K562 (cell line): Measurements from ENCODE around the gene TMC1. TPM values are rescaled to one million over a fixed set of nuclear protein-coding genes. Genes with fewer than 3 reads are reported as not detected.

ENCODE experiments used
- ATAC-seq: fragments of 200-7000 bp; cut with Tn5 transposase; 3 replicates; pipeline ENCODE4 v1.9.1; 2020; ENCODE audit warnings: moderate library complexity
- BruUV-seq: library from RNA; stranded (reverse); fragments of 400-500 nt; replicated peaks from 2 replicates; lab custom pipeline; 2021; lab: Mats Ljungman, UMichigan
- CTCF ChIA-PET: fragments of 300-600 bp; formaldehyde crosslinking; extraction: SDS; loops from one replicate; lab custom pipeline; 2021; ENCODE audit warnings: low intra/inter-chr PET ratio; lab: Yijun Ruan, JAX
- POLR2A ChIA-PET: fragments of 300-600, 350-650 bp; sonication (Branson Sonifier 250); formaldehyde crosslinking; extraction: SDS; loops from one replicate; lab custom pipeline; 2021; ENCODE audit warnings: antibody characterized with exemption, inconsistent platforms; lab: Yijun Ruan, JAX
- DNase-seq, 4 experiments: peaks; one replicate each; pipeline versions ENCODE4 v3.0.0 to v3.0.0-alpha.2; 2011 to 2018; ENCODE audit warnings: low spot score in 3 of 4, mixed read lengths in 3 of 4; ENCODE audit errors: extremely low read depth in 1 of 4
- FAIRE-seq: peaks from 2 replicates; lab custom pipeline; 2011; peaks lifted over from hg19 to GRCh38; lab: Jason Lieb, UNC
- H2AFZ ChIP-seq: 2 replicates; pipeline ENCODE4 v1.6.0; 2011; ENCODE audit warnings: low read depth, low read length, control low read depth, inconsistent platforms
- H3K27ac ChIP-seq: fragments of 200-600 bp; 3 replicates; pipeline ENCODE4 v1.8.0; 2011; ENCODE audit warnings: low read depth, mild to moderate bottlenecking, control low read depth, inconsistent platforms, low read length, moderate library complexity, mixed read lengths; ENCODE audit errors: extremely low read depth
- H3K27me3 ChIP-seq, 2 experiments: fragments of 300-600 bp in 1 of 2; 2 replicates in 1 of 2; 3 replicates in 1 of 2; pipeline versions ENCODE4 v1.6.0 to v1.8.0; 2011; ENCODE audit warnings: inconsistent platforms in 2 of 2, low read length in 2 of 2, mild to moderate bottlenecking in 1 of 2, mixed read lengths in 1 of 2, moderate library complexity in 1 of 2; ENCODE audit not compliant: control insufficient read depth in 2 of 2, insufficient read depth in 2 of 2
- H3K36me3 ChIP-seq: fragments of 300-600 bp; 3 replicates; pipeline ENCODE4 v1.8.0; 2011; ENCODE audit warnings: mild to moderate bottlenecking, low read length, inconsistent platforms; ENCODE audit not compliant: control insufficient read depth, insufficient read depth
- H3K4me1 ChIP-seq, 2 experiments: fragments of 200-600 bp in 1 of 2; replicated peaks in 1 of 2; 2 replicates in 1 of 2; 3 replicates in 1 of 2; pipeline versions ENCODE4 v1.5.1 to v1.8.0; 2011; ENCODE audit warnings: inconsistent platforms in 2 of 2, low read length in 2 of 2, mild to moderate bottlenecking in 1 of 2, mixed read lengths in 1 of 2, moderate library complexity in 1 of 2; ENCODE audit not compliant: control insufficient read depth in 2 of 2, insufficient read depth in 2 of 2
- H3K4me2 ChIP-seq: 2 replicates; pipeline ENCODE4 v1.6.1; 2011; ENCODE audit warnings: low read length, control low read depth, inconsistent platforms, mixed read lengths; ENCODE audit not compliant: insufficient read depth
- H3K4me3 ChIP-seq: fragments of 200-600 bp; sonication (generic), shearing (Covaris generic); 2 replicates; pipeline ENCODE4 v1.5.1; 2016; ENCODE audit warnings: control low read depth, inconsistent platforms
- H3K79me2 ChIP-seq: fragments of 200-600 bp; 3 replicates; pipeline ENCODE4 v1.8.0; 2011; ENCODE audit warnings: low read length, inconsistent platforms; ENCODE audit not compliant: control insufficient read depth, insufficient read depth
- H3K9ac ChIP-seq, 2 experiments: 2 replicates each; pipeline versions ENCODE4 v1.6.0 to v1.6.1; 2011; ENCODE audit warnings: low read depth in 2 of 2, low read length in 2 of 2, control low read depth in 1 of 2, inconsistent platforms in 1 of 2, mild to moderate bottlenecking in 1 of 2, mixed read lengths in 1 of 2; ENCODE audit not compliant: insufficient read depth in 1 of 2
- H3K9me1 ChIP-seq: one replicate; pipeline ENCODE4 v1.6.0; 2011; ENCODE audit warnings: inconsistent platforms, mild to moderate bottlenecking, low read length, moderate library complexity; ENCODE audit not compliant: control insufficient read depth, insufficient read depth
- H3K9me3 ChIP-seq: replicated peaks from 2 replicates; pipeline ENCODE4 v1.5.1; 2011; ENCODE audit warnings: low read depth, low read length, inconsistent platforms; ENCODE audit not compliant: control insufficient read depth, insufficient read depth
- H4K20me1 ChIP-seq: replicated peaks from 2 replicates; pipeline ENCODE4 v1.6.1; 2011; ENCODE audit warnings: low read length, inconsistent platforms, mixed read lengths; ENCODE audit not compliant: control insufficient read depth, insufficient read depth
- BRF2 ChIP-seq: IDR thresholded peaks from 3 replicates; pipeline ENCODE4 v1.6.1; 2011; ENCODE audit warnings: borderline replicate concordance, mild to moderate bottlenecking; ENCODE audit not compliant: insufficient read length, insufficient read depth
- HNRNPH1 ChIP-seq: fragments of 200-400 bp; formaldehyde crosslinking; optimal IDR thresholded peaks from 2 replicates; pipeline ENCODE3; 2017; ENCODE audit warnings: low read depth, mild to moderate bottlenecking, low read length, moderate library complexity
- KDM2B ChIP-seq: fragments of 250-450 bp; sonication (Bioruptor Pico); IDR thresholded peaks from 2 replicates; pipeline ENCODE4 v1.8.0; 2021; ENCODE audit warnings: mild to moderate bottlenecking, moderate library complexity
- MAFK ChIP-seq: IDR thresholded peaks from 2 replicates; pipeline ENCODE4 v1.6.1; 2011; ENCODE audit warnings: low read length, improper control_type of control experiment
- MYBL2 ChIP-seq, 2 experiments: fragments of 450-650 bp in 1 of 2; sonication (generic) in 1 of 2; formaldehyde crosslinking in 1 of 2; IDR thresholded peaks; 2 replicates each; pipeline versions ENCODE4 v1.6.1 to v1.8.1; 2017 to 2022; ENCODE audit warnings: borderline replicate concordance in 1 of 2, inconsistent platforms in 1 of 2, low read depth in 1 of 2, mild to moderate bottlenecking in 1 of 2, missing genetic modification reagents in 1 of 2, moderate library complexity in 1 of 2
- NFRKB ChIP-seq: fragments of 450-650 bp; IDR thresholded peaks from 2 replicates; pipeline ENCODE4 v1.6.1; 2016; ENCODE audit warnings: low read depth
- POU5F1 ChIP-seq: fragments of 150-350 bp; IDR thresholded peaks from 2 replicates; pipeline ENCODE4 v1.6.1; 2014; ENCODE audit warnings: borderline replicate concordance, low read length, low read depth, mild to moderate bottlenecking; ENCODE audit not compliant: partially characterized antibody
- TAF15 ChIP-seq: fragments of 200-400 bp; formaldehyde crosslinking; IDR thresholded peaks from 2 replicates; pipeline ENCODE4 v1.6.1; 2017; ENCODE audit warnings: mild to moderate bottlenecking, low read depth, low read length, moderate library complexity
- ZBTB2 ChIP-seq: fragments of 450-650 bp; IDR thresholded peaks from 2 replicates; pipeline ENCODE4 v1.6.1; 2016; ENCODE audit warnings: antibody characterized with exemption
- ZFP91 ChIP-seq: sonication (generic); formaldehyde crosslinking; IDR thresholded peaks from 2 replicates; pipeline ENCODE4 v1.8.0; 2022; ENCODE audit warnings: mild to moderate bottlenecking, missing genetic modification reagents
- WGBS: fragments of 100-300 bp; shearing (Covaris generic); methylation state at CpG from one replicate; pipeline ENCODE4 v1.1.6; 2016; ENCODE audit warnings: low coverage, mixed read lengths; ENCODE audit not compliant: insufficient coverage; ENCODE audit errors: missing lambda C conversion rate; 5-methylcytosine and 5-hydroxymethylcytosine counted together
- in situ Hi-C: fragments of 300-500 bp; cut with MboI; formaldehyde crosslinking; loops from 4 replicates; pipeline ENCODE4 v1.15.0; 2018; ENCODE audit warnings: inconsistent platforms, mixed read lengths
- intact Hi-C: fragments of 100-400 bp; cut with micrococcal nuclease; formaldehyde crosslinking; loops from 2 replicates; pipeline ENCODE4 v1.14.2; 2022
- polyA plus RNA-seq, 8 experiments: library from polyadenylated mRNA; depleted of rRNA in 4 of 8; stranded (reverse) in 5 of 8; unstranded in 3 of 8; fragments of >200 nt; fragmentation: Nextera tagmentation in 2 of 8; fragmentation: Illumina TruSeq in 1 of 8; extraction: Ambion mirVana in 2 of 8; extraction: Trizol in 1 of 8; gene quantifications; 2 replicates each; pipeline versions ENCODE4 v1.2.1 to v1.2.3, GENCODE V29; 2011 to 2014; ENCODE audit warnings: inconsistent platforms in 1 of 8, missing spikeins in 1 of 8
- total RNA-seq, 7 experiments: library from RNA; depleted of rRNA in 6 of 7; stranded (reverse); fragments of >200 nt in 6 of 7; fragmentation: Illumina TruSeq in 2 of 7; extraction: Trizol in 2 of 7; gene quantifications; 2 replicates each; pipeline versions ENCODE4 v1.2.1 to v1.2.3, GENCODE V29; 2011 to 2021; ENCODE audit warnings: low replicate concordance in 1 of 7
- TF ChIP-seq, protein P1 (sequence below), 2 experiments: IDR thresholded peaks in 1 of 2; conservative IDR thresholded peaks in 1 of 2; 2 replicates each; pipeline ENCODE4 v1.6.1; 2016; ENCODE audit warnings: low read depth in 2 of 2, mild to moderate bottlenecking in 1 of 2, missing compliant biosample characterization in 1 of 2, missing genetic modification characterization in 1 of 2, moderate library complexity in 1 of 2

Gene TMC1
- total and polyA plus RNA-seq, 9 of the 15 experiments (the other 6 are each of a cell fraction or from before 2014, with no cell fraction given), result 0.10 to 0.15 TPM; not detected in 7

- 50% methylated on average over 3 of the region's 6 CpGs for WGBS
- in situ Hi-C loops, result no loop called here
- CTCF ChIA-PET, result interaction anchor here (0.6 kb wide), 1 partner anchor 338 kb away, joined by 3 read pairs; no protein-coding TSS in a partner anchor
- Histone ChIP-seq H3K4me3 (no peak overlapping the region), H3K4me1 (no peaks in the 10 kb centered on the region), H3K4me2 (no peak overlapping the region), H3K9ac (no peak overlapping the region), H3K9me3 (no peaks in the 10 kb centered on the region), H4K20me1 (no peaks in the 10 kb centered on the region), H3K79me2 (no peaks in the 10 kb centered on the region), H3K27me3 (no peaks in the 10 kb centered on the region), H3K9me1 (no peaks in the 10 kb centered on the region), H3K36me3 (no peaks in the 10 kb centered on the region), H3K27ac (no peak overlapping the region), H2AFZ (no peak overlapping the region)
- ATAC-seq (no peak), FAIRE-seq (no peak), DNase-seq (no peak)
- TF ChIP-seq POU5F1 (no peak), TAF15 (no peak), KDM2B (CRISPR knock-in tag) (no peak), BRF2 (no peak), MAFK (no peak), MYBL2 (IDR thresholded peaks at IDR 0.05; ENCODE audit: low read depth) (no peak), MYBL2 (CRISPR knock-in tag; IDR thresholded peaks at IDR 0.05; ENCODE audit: borderline replicate concordance) (no peak), HNRNPH1 (no peak), ZFP91 (CRISPR knock-in tag) (no peak), ZBTB2 (no peak), NFRKB (no peak)
- TF ChIP-seq, protein P1, sequence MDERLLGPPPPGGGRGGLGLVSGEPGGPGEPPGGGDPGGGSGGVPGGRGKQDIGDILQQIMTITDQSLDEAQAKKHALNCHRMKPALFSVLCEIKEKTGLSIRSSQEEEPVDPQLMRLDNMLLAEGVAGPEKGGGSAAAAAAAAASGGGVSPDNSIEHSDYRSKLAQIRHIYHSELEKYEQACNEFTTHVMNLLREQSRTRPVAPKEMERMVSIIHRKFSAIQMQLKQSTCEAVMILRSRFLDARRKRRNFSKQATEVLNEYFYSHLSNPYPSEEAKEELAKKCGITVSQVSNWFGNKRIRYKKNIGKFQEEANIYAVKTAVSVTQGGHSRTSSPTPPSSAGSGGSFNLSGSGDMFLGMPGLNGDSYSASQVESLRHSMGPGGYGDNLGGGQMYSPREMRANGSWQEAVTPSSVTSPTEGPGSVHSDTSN (CRISPR knock-in tag; IDR thresholded peaks at IDR 0.05; ENCODE audit: low read depth), result no peak
- TF ChIP-seq, protein P1 (tag; conservative IDR thresholded peaks at IDR 0.05; ENCODE audit: low read depth), result no peak
- BruUV-seq, result no TSS peak
- intact Hi-C loops, result no loop called here
- POLR2A ChIA-PET, result no interaction called here
These were observed 360.8 kb downstream of the TMC1 start for GRCh38 chr9:72882117-72882775.
